ENCODE results near the gene CHD2. TPM values are rescaled to one million over a fixed set of nuclear protein-coding genes. Genes with fewer than 3 reads are reported as not detected.

Gene CHD2
- total RNA-seq, 2 experiments from 2014 or later, result 141 to 155 TPM

GRCh38 chr15:93019090-93019489 is 119.0 kb downstream of the CHD2 start:
- H3K27ac Mint-ChIP-seq, result peak overlapping the region; percentile 52
- no peak for DNase-seq
- no peaks in the 10 kb centered on the region for H3K9me3 Mint-ChIP-seq
- no peak overlapping the region for H3K4me3 Mint-ChIP-seq
- H3K4me1 Mint-ChIP-seq, result peaks cover 63% of the 10 kb centered on the region
- CTCF ChIA-PET, result interaction anchor here (1.1 to 4.2 kb wide), 5 partner anchors 9 to 222 kb away, joined by 3 to 30 read pairs (median 7); no protein-coding TSS in a partner anchor
- POLR2A ChIA-PET, result interaction anchor here (0.7 to 1.8 kb wide), 3 partner anchors 9 to 513 kb away, joined by 3 to 4 read pairs (median 3); no protein-coding TSS in a partner anchor
- H3K27me3 Mint-ChIP-seq, result no peaks in the 10 kb centered on the region
- H3K36me3 Mint-ChIP-seq (ENCODE audit: low read depth), result peaks cover 93% of the 10 kb centered on the region

GRCh38 chr15:93019971-93020370 is 119.8 kb downstream of the CHD2 start:
- Mint-ChIP-seq H3K4me1 (peaks cover 72% of the 10 kb centered on the region), H3K27ac (peak overlapping the region; percentile 34), H3K4me3 (no peak overlapping the region), H3K27me3 (no peaks in the 10 kb centered on the region), H3K36me3 (ENCODE audit: low read depth) (peaks cover 93% of the 10 kb centered on the region), H3K9me3 (no peaks in the 10 kb centered on the region)
- DNase-seq, result no peak
- ChIA-PET POLR2A (interaction anchor here (0.9 to 1.8 kb wide), 2 partner anchors 69 to 212 kb away, joined by 3 to 4 read pairs; no protein-coding TSS in a partner anchor), CTCF (interaction anchor here (1.7 to 3.1 kb wide), 2 partner anchors 10 to 223 kb away, joined by 6 to 26 read pairs; no protein-coding TSS in a partner anchor)

GRCh38 chr15:93020976-93021772 is 121.0 kb downstream of the CHD2 start:
- no peaks in the 10 kb centered on the region for H3K9me3 Mint-ChIP-seq
- H3K36me3 Mint-ChIP-seq (ENCODE audit: low read depth), result peaks cover 93% of the 10 kb centered on the region
- CTCF ChIA-PET, result interaction anchor here (1.7 to 3.1 kb wide), 2 partner anchors 9 to 224 kb away, joined by 6 to 26 read pairs; no protein-coding TSS in a partner anchor
- POLR2A ChIA-PET, result interaction anchor here (0.5 to 1.8 kb wide), 4 partner anchors 9 to 213 kb away, joined by 3 to 4 read pairs (median 3); no protein-coding TSS in a partner anchor
- no peaks in the 10 kb centered on the region for H3K27me3 Mint-ChIP-seq
- DNase-seq, result no peak
- H3K4me3 Mint-ChIP-seq, result no peak overlapping the region
- H3K4me1 Mint-ChIP-seq, result peaks cover 82% of the 10 kb centered on the region
- H3K27ac Mint-ChIP-seq, result peak overlapping the region; percentile 66

DNA sequence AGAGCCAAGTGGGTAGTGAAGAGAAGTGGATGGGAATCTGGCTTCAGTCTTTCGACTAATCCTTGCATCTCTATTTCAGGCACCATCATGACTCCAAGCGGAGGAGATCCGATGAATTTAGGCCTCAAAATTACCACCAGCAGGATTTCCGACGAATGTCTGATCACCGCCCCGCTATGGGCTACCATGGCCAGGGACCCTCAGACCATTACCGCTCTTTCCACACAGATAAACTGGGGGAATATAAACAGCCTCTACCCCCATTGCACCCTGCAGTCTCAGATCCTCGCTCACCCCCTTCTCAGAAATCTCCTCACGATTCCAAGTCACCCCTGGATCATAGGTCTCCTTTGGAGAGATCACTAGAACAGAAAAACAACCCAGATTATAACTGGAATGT is 124.2 kb downstream of the CHD2 start:
- Mint-ChIP-seq H3K4me1 (peaks cover 61% of the 10 kb centered on the region), H3K4me3 (no peak overlapping the region), H3K9me3 (no peaks in the 10 kb centered on the region), H3K27me3 (no peaks in the 10 kb centered on the region), H3K36me3 (ENCODE audit: low read depth) (peaks cover 84% of the 10 kb centered on the region), H3K27ac (peak overlapping the region; percentile 36)
- POLR2A ChIA-PET, result no interaction called here
- CTCF ChIA-PET, result interaction anchor here (0.8 to 1.1 kb wide), 2 partner anchors 11 to 12 kb away, joined by 3 to 4 read pairs; no protein-coding TSS in a partner anchor
- no peak for DNase-seq

GRCh38 chr15:93024716-93025624 is 124.8 kb downstream of the CHD2 start:
- ChIA-PET CTCF (interaction anchor here (0.8 to 1.1 kb wide), 5 partner anchors 11 to 227 kb away, joined by 3 to 5 read pairs (median 4); no protein-coding TSS in a partner anchor), POLR2A (interaction anchor here (1.0 kb wide), 1 partner anchor 11 kb away, joined by 3 read pairs; no protein-coding TSS in a partner anchor)
- Mint-ChIP-seq H3K36me3 (ENCODE audit: low read depth) (peaks cover 78% of the 10 kb centered on the region), H3K27ac (peak overlapping the region; percentile 76), H3K4me3 (no peak overlapping the region), H3K9me3 (no peaks in the 10 kb centered on the region), H3K4me1 (peaks cover 59% of the 10 kb centered on the region), H3K27me3 (no peaks in the 10 kb centered on the region)
- DNase-seq, result no peak

GRCh38 chr15:93025625-93025982 is 125.5 kb downstream of the CHD2 start:
- no peaks in the 10 kb centered on the region for H3K9me3 Mint-ChIP-seq
- H3K4me3 Mint-ChIP-seq, result no peak overlapping the region
- H3K27ac Mint-ChIP-seq, result peak overlapping the region; percentile 76
- peaks cover 72% of the 10 kb centered on the region for H3K36me3 Mint-ChIP-seq (ENCODE audit: low read depth)
- POLR2A ChIA-PET, result interaction anchor here (1.0 kb wide), 2 partner anchors 10 to 230 kb away, joined by 3 read pairs; no protein-coding TSS in a partner anchor
- DNase-seq, result no peak
- H3K4me1 Mint-ChIP-seq, result peaks cover 56% of the 10 kb centered on the region
- H3K27me3 Mint-ChIP-seq, result no peaks in the 10 kb centered on the region
- CTCF ChIA-PET, result interaction anchor here (0.8 to 1.1 kb wide), 3 partner anchors 15 to 228 kb away, joined by 3 to 5 read pairs (median 4); no protein-coding TSS in a partner anchor

DNA sequence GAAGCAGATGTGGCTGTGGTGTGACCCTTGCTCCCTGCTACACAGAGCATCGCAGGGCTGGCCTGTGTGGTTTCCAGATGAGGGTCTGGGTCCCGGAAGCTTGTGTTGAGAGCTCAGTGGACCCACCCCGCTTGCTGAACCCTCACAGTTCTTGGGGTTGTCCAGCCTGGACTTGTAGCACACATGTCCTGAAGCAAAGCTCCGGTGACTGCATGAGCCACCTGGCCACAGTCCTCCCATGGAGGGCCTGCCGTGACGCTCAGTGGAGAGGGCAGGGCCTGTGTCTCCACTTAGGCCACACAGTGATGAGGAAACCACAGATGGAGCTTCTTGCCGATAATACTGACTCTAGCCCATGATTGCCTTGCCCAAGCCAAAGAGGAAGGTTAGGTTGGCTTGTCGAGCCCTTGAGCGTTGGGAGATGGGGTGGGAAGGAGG is 126.3 kb downstream of the CHD2 start:
- Mint-ChIP-seq H3K36me3 (ENCODE audit: low read depth) (peaks cover 64% of the 10 kb centered on the region), H3K4me3 (no peak overlapping the region), H3K9me3 (no peaks in the 10 kb centered on the region), H3K27me3 (no peaks in the 10 kb centered on the region), H3K4me1 (peaks cover 50% of the 10 kb centered on the region), H3K27ac (no peak overlapping the region)
- CTCF ChIA-PET, result interaction anchor here (1.0 to 1.1 kb wide), 2 partner anchors 14 to 25 kb away, joined by 3 to 4 read pairs; no protein-coding TSS in a partner anchor
- POLR2A ChIA-PET, result interaction anchor here (1.0 kb wide), 1 partner anchor 231 kb away, joined by 3 read pairs; no protein-coding TSS in a partner anchor
- no peak for DNase-seq

DNA sequence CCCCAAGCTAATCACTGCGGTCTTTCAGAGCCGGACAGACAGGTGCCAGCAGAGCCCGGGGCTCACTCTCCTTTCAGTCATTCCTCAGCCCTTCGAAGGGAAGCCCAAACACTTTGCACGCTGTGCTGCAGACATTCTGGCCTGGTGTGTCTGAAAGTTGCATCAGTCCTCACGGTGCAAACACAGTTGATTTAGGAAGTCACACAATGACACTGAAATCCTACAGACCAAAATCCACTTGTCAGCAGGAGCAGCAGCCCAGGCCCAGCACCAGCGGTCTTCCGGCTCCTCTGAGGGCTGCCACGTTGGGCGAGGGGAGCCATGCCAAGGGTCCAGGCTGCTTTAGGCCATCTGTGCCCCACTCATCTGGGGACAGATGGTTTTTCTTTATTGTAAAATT is 127.3 kb downstream of the CHD2 start:
- POLR2A ChIA-PET, result interaction anchor here (1.4 kb wide), 1 partner anchor 15 kb away, joined by 3 read pairs; no protein-coding TSS in a partner anchor
- no peak for DNase-seq
- no peak overlapping the region for H3K27ac Mint-ChIP-seq
- CTCF ChIA-PET, result interaction anchor here (1.3 to 3.9 kb wide), 3 partner anchors 9 to 402 kb away, joined by 3 to 35 read pairs (median 10); no protein-coding TSS in a partner anchor
- H3K27me3 Mint-ChIP-seq, result no peaks in the 10 kb centered on the region
- H3K36me3 Mint-ChIP-seq (ENCODE audit: low read depth), result peaks cover 53% of the 10 kb centered on the region
- H3K4me1 Mint-ChIP-seq, result peaks cover 43% of the 10 kb centered on the region
- no peaks in the 10 kb centered on the region for H3K9me3 Mint-ChIP-seq
- H3K4me3 Mint-ChIP-seq, result no peak overlapping the region

DNA sequence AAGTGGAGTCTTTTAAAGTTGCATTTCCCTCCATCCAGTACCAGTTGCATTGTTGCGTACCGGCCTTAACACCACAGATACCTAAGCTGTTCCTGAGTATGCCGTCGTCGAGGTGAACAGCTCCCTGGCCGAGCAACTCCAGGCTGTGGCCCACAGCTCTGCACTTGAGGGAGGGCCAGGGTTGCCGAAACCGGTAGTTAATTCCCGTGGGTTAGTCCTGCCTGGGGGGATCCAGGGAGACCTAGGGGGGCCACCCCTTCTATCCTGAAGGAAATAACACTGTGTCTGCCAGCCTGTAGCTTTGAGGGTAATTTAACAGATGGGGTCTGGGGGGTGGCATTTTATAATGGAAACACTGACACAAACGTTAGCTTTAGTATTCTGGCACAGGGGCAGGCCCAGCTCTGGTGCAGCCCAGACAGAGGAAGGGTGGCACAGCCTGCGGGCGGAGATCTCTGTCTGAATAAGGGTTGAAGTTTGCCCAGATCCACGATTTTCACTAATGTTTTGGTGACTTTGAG is 128.0 kb downstream of the CHD2 start:
- Mint-ChIP-seq H3K36me3 (ENCODE audit: low read depth) (peaks cover 46% of the 10 kb centered on the region), H3K27ac (no peak overlapping the region), H3K9me3 (no peaks in the 10 kb centered on the region), H3K4me1 (peaks cover 36% of the 10 kb centered on the region), H3K4me3 (no peak overlapping the region), H3K27me3 (no peaks in the 10 kb centered on the region)
- no peak for DNase-seq
- ChIA-PET CTCF (interaction anchor here (1.1 to 4.0 kb wide), 6 partner anchors 9 to 1092 kb away, joined by 3 to 35 read pairs (median 16); partner anchors contain the start of gene RGMA), POLR2A (interaction anchor here (1.1 to 1.4 kb wide), 2 partner anchors 10 to 16 kb away, joined by 3 read pairs; no protein-coding TSS in a partner anchor)

DNA sequence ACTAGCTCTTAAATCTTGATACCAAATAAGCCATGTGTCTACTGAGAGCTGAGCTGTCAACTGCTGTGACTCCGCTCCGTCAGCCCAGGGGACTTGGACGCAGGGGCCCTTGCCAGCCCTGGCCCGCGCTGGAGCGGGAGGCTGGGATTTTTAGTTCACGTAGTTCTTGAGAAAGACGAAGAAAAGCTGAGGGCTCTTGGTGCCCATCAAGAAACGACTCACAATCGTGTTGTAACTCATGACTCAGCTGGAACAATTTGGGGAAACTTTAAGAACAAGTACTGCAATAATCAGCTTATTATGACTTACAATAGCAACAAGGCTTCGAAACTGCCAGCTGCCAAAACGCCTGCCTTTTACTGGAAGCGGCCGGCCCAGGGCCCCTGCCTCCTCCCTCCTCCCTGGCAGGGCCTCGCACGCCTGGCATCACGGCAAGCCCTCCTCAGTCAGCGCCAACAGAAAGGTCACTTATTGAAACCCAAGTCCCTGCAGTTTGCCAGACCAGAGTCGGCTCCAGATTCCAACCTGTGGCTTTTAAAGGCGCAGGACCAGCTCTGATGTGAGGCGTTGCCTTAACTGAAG is 128.6 kb downstream of the CHD2 start:
- Mint-ChIP-seq H3K9me3 (no peaks in the 10 kb centered on the region), H3K4me1 (peaks cover 31% of the 10 kb centered on the region), H3K4me3 (no peak overlapping the region), H3K27me3 (no peaks in the 10 kb centered on the region), H3K27ac (no peak overlapping the region), H3K36me3 (ENCODE audit: low read depth) (peaks cover 40% of the 10 kb centered on the region)
- ChIA-PET CTCF (interaction anchor here (1.1 to 4.0 kb wide), 9 partner anchors 7 to 1091 kb away, joined by 3 to 35 read pairs (median 10); partner anchors contain the start of gene RGMA), POLR2A (interaction anchor here (1.1 to 1.4 kb wide), 3 partner anchors 10 to 122 kb away, joined by 3 read pairs; no protein-coding TSS in a partner anchor)
- DNase-seq, result no peak

DNA sequence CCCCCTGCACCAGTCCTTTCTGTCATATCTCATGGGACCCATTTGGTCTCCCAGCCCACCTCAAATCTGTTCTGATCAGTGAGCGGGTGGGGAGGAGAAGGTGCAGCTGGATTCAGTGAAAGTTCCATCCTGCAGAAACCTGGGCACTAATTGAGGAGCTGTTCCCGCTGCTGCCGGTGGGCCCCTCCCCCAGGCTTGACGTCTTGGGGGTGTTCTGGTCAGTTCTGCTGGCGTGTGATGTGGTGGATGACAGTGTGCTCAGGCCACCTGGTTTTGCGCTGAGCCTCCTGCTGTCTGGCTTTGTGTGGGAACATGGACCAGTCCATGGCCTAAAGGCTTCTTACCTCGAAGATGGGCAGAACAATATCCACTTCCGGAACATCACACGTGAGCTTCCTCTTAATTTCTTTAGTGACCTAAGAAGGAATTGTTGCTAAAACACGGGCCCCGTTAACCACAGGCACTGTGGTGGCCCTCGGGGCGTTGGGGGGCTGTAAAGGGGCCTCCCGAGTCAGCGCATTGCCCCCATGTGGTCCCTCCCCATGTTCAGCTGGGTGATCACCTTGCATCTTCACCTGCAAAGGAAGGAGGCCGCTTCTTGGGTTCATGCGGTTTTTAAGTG is 129.2 kb downstream of the CHD2 start:
- peaks cover 27% of the 10 kb centered on the region for H3K4me1 Mint-ChIP-seq

More for the DNA sequence above, 129.2 kb downstream of the CHD2 start:
- H3K27ac Mint-ChIP-seq, result no peak overlapping the region
- ChIA-PET POLR2A (interaction anchor here (0.6 to 1.4 kb wide), 3 partner anchors 9 to 123 kb away, joined by 3 read pairs; no protein-coding TSS in a partner anchor), CTCF (interaction anchor here (1.1 to 4.0 kb wide), 13 partner anchors 8 to 1090 kb away, joined by 3 to 35 read pairs (median 5); partner anchors contain the start of gene RGMA)
- DNase-seq, result no peak
- peaks cover 34% of the 10 kb centered on the region for H3K36me3 Mint-ChIP-seq (ENCODE audit: low read depth)
- no peaks in the 10 kb centered on the region for H3K27me3 Mint-ChIP-seq
- H3K9me3 Mint-ChIP-seq, result no peaks in the 10 kb centered on the region
- H3K4me3 Mint-ChIP-seq, result no peak overlapping the region
